Tibial artery (tissue), 4 donors: ENCODE measurements around the gene PKD2L1.

Experiments used
- DNase-seq, 2 donors: peaks; one replicate each; pipeline ENCODE4 v3.0.0-alpha.2; 2019
- H3K27ac ChIP-seq, 2 donors: fragments of 200-600 bp; sonication (generic) in 1 of 2; 1 replicate in 1 of 2; 2 replicates in 1 of 2; pipeline ENCODE4 v1.5.1; 2018 to 2019; ENCODE audit warnings: mild to moderate bottlenecking in 1 of 2
- H3K27me3 ChIP-seq, 2 donors: fragments of 200-600 bp; sonication (generic) in 1 of 2; one replicate each; pipeline versions ENCODE4 v1.5.1 to v1.6.0; 2016 to 2019
- H3K36me3 ChIP-seq, 3 donors: fragments of 200-600 bp; sonication (generic) in 2 of 3; one replicate each; pipeline ENCODE4 v1.5.1; 2016 to 2019; ENCODE audit warnings: mild to moderate bottlenecking in 2 of 3
- H3K4me1 ChIP-seq, 4 donors: fragments of 200-600 bp; sonication (generic) in 2 of 4; 1 replicate in 3 of 4; 2 replicates in 1 of 4; pipeline ENCODE4 v1.5.1; 2016 to 2019
- H3K4me3 ChIP-seq, 2 donors: fragments of 200-600 bp; sonication (generic) in 1 of 2; 1 replicate in 1 of 2; 2 replicates in 1 of 2; pipeline ENCODE4 v1.5.1; 2018 to 2019; ENCODE audit warnings: mild to moderate bottlenecking in 2 of 2
- H3K9me3 ChIP-seq, 3 donors: fragments of 200-600 bp; sonication (generic) in 1 of 3; one replicate each; pipeline ENCODE4 v1.5.1; 2016 to 2019
- CTCF ChIP-seq, 2 experiments: fragments of 200-600 bp in 1 of 2; fragments of 450-650 bp in 1 of 2; IDR thresholded peaks; one replicate each; pipeline ENCODE4 v1.5.1; 2017 to 2019; ENCODE audit warnings: antibody characterized with exemption in 2 of 2, mild to moderate bottlenecking in 1 of 2, moderate library complexity in 1 of 2
- intact Hi-C: fragments of 100-400 bp; cut with DNase I; formaldehyde crosslinking; loops from one replicate; pipeline ENCODE4 v1.15.0; 2023; ENCODE audit warnings: low total_unique reads

The PKD2L1 gene

DNA sequence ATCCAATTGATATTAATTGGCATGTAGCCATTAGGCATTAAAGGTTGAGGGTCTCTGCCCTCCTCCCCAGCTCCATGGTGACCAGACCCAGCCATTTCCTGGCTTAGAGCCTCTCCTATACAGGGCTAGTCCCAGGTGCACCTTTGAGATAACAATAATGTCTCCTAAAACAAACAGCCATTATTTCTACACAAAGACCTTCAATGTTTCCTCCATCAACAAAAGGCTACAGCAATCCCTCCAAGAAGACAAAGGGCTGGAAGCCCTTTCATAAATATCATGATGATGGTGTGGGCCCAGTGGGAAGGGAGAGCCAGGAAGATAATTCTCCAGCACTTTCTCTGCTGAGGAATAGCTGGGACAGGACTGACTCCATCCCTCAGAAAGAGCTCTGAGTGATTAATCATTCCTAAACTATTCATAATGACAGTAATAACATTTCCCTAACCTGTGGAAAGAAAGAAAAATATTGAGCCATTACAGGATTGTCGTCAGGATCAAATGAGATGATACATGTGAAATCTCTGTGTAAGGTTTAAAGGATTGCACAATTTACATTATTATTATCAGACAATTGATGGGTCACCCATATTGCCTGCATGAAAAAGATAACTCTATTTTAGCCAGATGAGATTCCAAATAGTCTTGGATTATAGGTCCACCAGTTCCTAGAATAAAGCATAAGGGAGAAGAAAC is 10.2 kb downstream of the PKD2L1 start:
- DNase-seq = no peak

GRCh38 chr10:100318207-100318606 is 11.8 kb downstream of the PKD2L1 start:
- no peak for DNase-seq
- Histone ChIP-seq H3K4me1 (no peaks in the 10 kb centered on the region), H3K27ac (no peak overlapping the region), H3K27me3 (peaks cover 0 to 24% of the 10 kb centered on the region in 2 donors), H3K4me3 (no peak overlapping the region), H3K9me3 (no peaks in the 10 kb centered on the region), H3K36me3 (no peaks in the 10 kb centered on the region)
- intact Hi-C loops = no loop called here
- TF ChIP-seq CTCF (IDR thresholded peaks at IDR 0.05) = no peak

More for the DNA sequence above, 10.2 kb downstream of the PKD2L1 start:
- Histone ChIP-seq H3K4me1 (no peaks in the 10 kb centered on the region), H3K27me3 (peaks cover 0 to 20% of the 10 kb centered on the region in 2 donors), H3K27ac (no peak overlapping the region), H3K4me3 (no peak overlapping the region), H3K36me3 (no peaks in the 10 kb centered on the region), H3K9me3 (no peaks in the 10 kb centered on the region)
- TF ChIP-seq CTCF (IDR thresholded peaks at IDR 0.05) = no peak
- intact Hi-C loops = no loop called here

DNA sequence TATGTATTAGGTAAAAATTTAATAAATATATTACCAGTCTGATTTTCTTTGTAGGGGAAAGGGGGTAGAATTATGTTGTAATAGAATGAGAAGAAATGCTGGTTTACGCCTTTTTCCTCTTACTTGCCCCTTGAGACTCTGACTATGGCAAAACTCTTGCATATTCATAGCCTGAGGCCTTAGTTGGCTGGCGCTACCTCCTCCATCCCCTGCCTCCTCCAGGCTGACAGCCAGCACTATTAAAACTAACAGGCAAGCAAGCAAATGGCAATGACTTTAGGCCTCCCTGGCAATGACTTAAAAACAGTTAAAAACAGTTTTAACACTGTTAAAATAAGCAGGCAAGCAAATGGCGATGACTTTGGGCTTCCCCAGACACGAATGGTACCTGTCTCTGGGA is 14.4 kb downstream of the PKD2L1 start:
- no peaks in the 10 kb centered on the region for H3K4me1 ChIP-seq

GRCh38 chr10:100311298-100311697 is 18.7 kb downstream of the PKD2L1 start:
- intact Hi-C loops = no loop called here
- DNase-seq = no peak
- Histone ChIP-seq H3K9me3 (no peaks in the 10 kb centered on the region), H3K27ac (no peak overlapping the region), H3K36me3 (no peaks in the 10 kb centered on the region), H3K4me3 (no peak overlapping the region), H3K4me1 (no peaks in the 10 kb centered on the region), H3K27me3 (peaks cover 0 to 35% of the 10 kb centered on the region in 2 donors)
- TF ChIP-seq CTCF (IDR thresholded peaks at IDR 0.05) = no peak

More for the DNA sequence above, 14.4 kb downstream of the PKD2L1 start:
- H3K4me3 ChIP-seq = no peak overlapping the region
- no peak for DNase-seq
- peaks cover 0 to 36% of the 10 kb centered on the region in 2 donors for H3K27me3 ChIP-seq
- intact Hi-C loops = no loop called here
- H3K27ac ChIP-seq = no peak overlapping the region
- TF ChIP-seq CTCF (IDR thresholded peaks at IDR 0.05) = no peak
- no peaks in the 10 kb centered on the region for H3K36me3 ChIP-seq
- no peaks in the 10 kb centered on the region for H3K9me3 ChIP-seq

DNA sequence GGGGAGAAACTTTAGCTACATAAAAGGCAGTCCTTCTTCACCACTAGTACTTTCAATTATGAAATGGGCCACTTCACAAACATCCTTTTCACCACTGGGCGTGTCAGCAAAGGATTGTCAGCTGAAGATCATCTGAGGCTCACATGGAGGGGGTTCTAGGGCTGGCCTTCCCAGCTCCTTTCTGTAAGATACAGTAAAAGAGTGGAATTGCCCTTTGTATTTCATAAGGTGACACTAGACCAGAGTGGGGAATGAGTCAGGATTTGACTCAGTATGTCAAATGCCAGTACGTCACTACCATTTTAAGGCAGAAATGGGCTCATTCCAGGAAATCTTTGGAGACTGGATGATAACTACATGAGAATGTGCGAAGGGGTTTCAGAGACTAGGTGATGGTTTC is 22.3 kb downstream of the PKD2L1 start:
- H3K36me3 ChIP-seq = no peaks in the 10 kb centered on the region
- no peak for TF ChIP-seq CTCF (IDR thresholded peaks at IDR 0.05)
- H3K4me3 ChIP-seq = no peak overlapping the region
- DNase-seq = no peak
- H3K4me1 ChIP-seq = no peaks in the 10 kb centered on the region
- no peak overlapping the region for H3K27ac ChIP-seq
- peaks cover 0 to 43% of the 10 kb centered on the region in 2 donors for H3K27me3 ChIP-seq
- intact Hi-C loops = no loop called here
- no peaks in the 10 kb centered on the region for H3K9me3 ChIP-seq
